Measurements from ENCODE around the gene SIAH3.

Gene SIAH3

GRCh38 chr13:45792827-45793303 is 58.7 kb downstream of the SIAH3 start:
- CTCF ChIA-PET = no interaction called here
- Histone ChIP-seq H3K36me3 (ENCODE audit: control insufficient read depth in 2 of 2, insufficient read depth in 1 of 2, low read length in 2 of 2) (no peaks in the 10 kb centered on the region), H3K9me3 (ENCODE audit: control insufficient read depth, insufficient read depth, low read depth, low read length) (no peaks in the 10 kb centered on the region), H3K27ac (ENCODE audit: extremely low read depth, low read depth, low read length) (no peak overlapping the region), H3K4me3 (ENCODE audit: low read depth, low read length) (no peak overlapping the region), H3K4me1 (ENCODE audit: control insufficient read depth, insufficient read depth, low read length) (no peaks in the 10 kb centered on the region)
- POLR2A ChIA-PET = no interaction called here
- no peak for TF ChIP-seq ZNF529 (tag by site-specific recombination; IDR thresholded peaks at IDR 0.05; ENCODE audit: insufficient replicate concordance)
- TF ChIP-seq ZBTB7A (tag by site-specific recombination; IDR thresholded peaks at IDR 0.05; ENCODE audit: low read depth) = no peak
- no peak for TF ChIP-seq ZNF623 (tag by site-specific recombination; IDR thresholded peaks at IDR 0.05)
- TF ChIP-seq ZNF639 (tag by site-specific recombination; IDR thresholded peaks at IDR 0.05) = no peak
- TF ChIP-seq ZNF18 (tag by site-specific recombination; IDR thresholded peaks at IDR 0.05) = no peak
- no peak for TF ChIP-seq FEZF1 (tag by site-specific recombination; IDR thresholded peaks at IDR 0.05)
- no peak for TF ChIP-seq ZNF571 (tag by site-specific recombination; IDR thresholded peaks at IDR 0.05)
- TF ChIP-seq ZNF488 (tag by site-specific recombination; IDR thresholded peaks at IDR 0.05) = no peak
- no peak for TF ChIP-seq ZNF843 (tag by site-specific recombination; IDR thresholded peaks at IDR 0.05)
- no peak for TF ChIP-seq SALL2 (tag by site-specific recombination; IDR thresholded peaks at IDR 0.05; ENCODE audit: borderline replicate concordance)
- TF ChIP-seq ZBTB49 (tag by site-specific recombination; IDR thresholded peaks at IDR 0.05; ENCODE audit: low read depth) = no peak
- no peak for TF ChIP-seq ZNF558 (tag by site-specific recombination; IDR thresholded peaks at IDR 0.05)
- no peak for TF ChIP-seq BCL6B (tag by site-specific recombination; IDR thresholded peaks at IDR 0.05)
- no peak for TF ChIP-seq ZNF776 (tag by site-specific recombination; IDR thresholded peaks at IDR 0.05; ENCODE audit: borderline replicate concordance)
- TF ChIP-seq ZNF830 (tag by site-specific recombination; IDR thresholded peaks at IDR 0.05; ENCODE audit: low read depth) = no peak
- no peak for TF ChIP-seq HIC1 (tag by site-specific recombination; IDR thresholded peaks at IDR 0.05)
- no peak for TF ChIP-seq GLIS2 (tag by site-specific recombination; IDR thresholded peaks at IDR 0.05)
- TF ChIP-seq ZSCAN30 (tag by site-specific recombination; IDR thresholded peaks at IDR 0.05) = no peak
- TF ChIP-seq ZSCAN18 (tag by site-specific recombination; IDR thresholded peaks at IDR 0.05) = no peak
- no peak for TF ChIP-seq ZNF449 (tag by site-specific recombination; IDR thresholded peaks at IDR 0.05)
